Large intestine (tissue), 3 donors: Measurements from ENCODE around the gene TYMP. TPM values are rescaled to one million over a fixed set of nuclear protein-coding genes. Genes with fewer than 3 reads are reported as not detected.

Experiments used
- DNase-seq, 2 donors: peaks; one replicate each; pipeline versions ENCODE4 v3.0.0 to v3.0.0-alpha.2; 2013
- H3K27ac ChIP-seq: one replicate; pipeline ENCODE4 v1.5.1; 2013; ENCODE audit warnings: low read length
- H3K27me3 ChIP-seq: 2 replicates; pipeline ENCODE4 v1.6.1; 2013; ENCODE audit warnings: low read length; ENCODE audit not compliant: control insufficient read depth, insufficient read depth
- H3K36me3 ChIP-seq: 2 replicates; pipeline ENCODE4 v1.6.1; 2013; ENCODE audit warnings: low read length; ENCODE audit not compliant: control insufficient read depth, insufficient read depth
- H3K4me1 ChIP-seq: one replicate; pipeline ENCODE4 v1.6.1; 2013; ENCODE audit warnings: low read length; ENCODE audit not compliant: control insufficient read depth, insufficient read depth
- H3K4me3 ChIP-seq: one replicate; pipeline ENCODE4 v1.5.1; 2013; ENCODE audit warnings: low read length
- H3K9me3 ChIP-seq: one replicate; pipeline ENCODE4 v1.6.1; 2013; ENCODE audit warnings: mild to moderate bottlenecking, low read depth, low read length, moderate library complexity; ENCODE audit not compliant: control insufficient read depth
- WGBS: methylation state at CpG from one replicate; pipeline ENCODE4 v1.1.5; 2013; ENCODE audit warnings: low lambda C conversion rate; ENCODE audit not compliant: insufficient coverage; 5-methylcytosine and 5-hydroxymethylcytosine counted together
- polyA plus RNA-seq: library from polyadenylated mRNA; unstranded; fragments of 120-200 nt; gene quantifications from one replicate; pipeline ENCODE4 v1.2.1, GENCODE V29; 2013

TYMP gene
- polyA plus RNA-seq, 1 donor = 10.5 TPM

- Histone ChIP-seq H3K4me3 (no peak overlapping the region), H3K9me3 (no peaks in the 10 kb centered on the region), H3K27me3 (no peaks in the 10 kb centered on the region), H3K27ac (no peak overlapping the region), H3K4me1 (peaks cover 6% of the 10 kb centered on the region), H3K36me3 (peaks cover 15% of the 10 kb centered on the region)
- no CpG with 5 or more reads among the region's 26 CpGs for WGBS
- DNase-seq = no peak
Measured at GRCh38 chr22:50573491-50574382, 43.9 kb upstream of the TYMP start.

GRCh38 chr22:50572965-50573364 is 43.2 kb upstream of the TYMP start:
- WGBS = no CpG with 5 or more reads among the region's 11 CpGs
- H3K9me3 ChIP-seq = no peaks in the 10 kb centered on the region
- H3K27me3 ChIP-seq = no peaks in the 10 kb centered on the region
- H3K27ac ChIP-seq = no peak overlapping the region
- H3K4me1 ChIP-seq = no peaks in the 10 kb centered on the region
- peaks cover 17% of the 10 kb centered on the region for H3K36me3 ChIP-seq
- DNase-seq = no peak
- no peak overlapping the region for H3K4me3 ChIP-seq

GRCh38 chr22:50571264-50572175 is 41.7 kb upstream of the TYMP start:
- H3K27ac ChIP-seq = no peak overlapping the region
- peaks cover 19% of the 10 kb centered on the region for H3K36me3 ChIP-seq
- no peak overlapping the region for H3K4me3 ChIP-seq
- no peaks in the 10 kb centered on the region for H3K9me3 ChIP-seq
- no peak for DNase-seq
- no peaks in the 10 kb centered on the region for H3K4me1 ChIP-seq
- WGBS = no CpG with 5 or more reads among the region's 26 CpGs
- H3K27me3 ChIP-seq = no peaks in the 10 kb centered on the region

- Histone ChIP-seq H3K36me3 (peaks cover 19% of the 10 kb centered on the region), H3K9me3 (no peaks in the 10 kb centered on the region), H3K4me3 (no peak overlapping the region), H3K27ac (no peak overlapping the region), H3K27me3 (no peaks in the 10 kb centered on the region), H3K4me1 (no peaks in the 10 kb centered on the region)
- no peak for DNase-seq
- no CpG with 5 or more reads among the region's 12 CpGs for WGBS
Measured at GRCh38 chr22:50570861-50571260, 41.0 kb upstream of the TYMP start.

GRCh38 chr22:50569896-50570535 is 40.2 kb upstream of the TYMP start:
- H3K36me3 ChIP-seq = peaks cover 19% of the 10 kb centered on the region
- no peak overlapping the region for H3K27ac ChIP-seq
- H3K9me3 ChIP-seq = no peaks in the 10 kb centered on the region
- H3K27me3 ChIP-seq = no peaks in the 10 kb centered on the region
- H3K4me3 ChIP-seq = no peak overlapping the region
- no peak for DNase-seq
- H3K4me1 ChIP-seq = no peaks in the 10 kb centered on the region
- WGBS = no CpG with 5 or more reads among the region's 13 CpGs

GRCh38 chr22:50569041-50569459 is 39.2 kb upstream of the TYMP start:
- WGBS = no CpG with 5 or more reads among the region's 8 CpGs
- H3K36me3 ChIP-seq = peaks cover 19% of the 10 kb centered on the region
- peak in 1 of 2 donors; percentile 31 for DNase-seq

GRCh38 chr22:50568626-50569025 is 38.8 kb upstream of the TYMP start:
- H3K27me3 ChIP-seq = no peaks in the 10 kb centered on the region
- peaks cover 3% of the 10 kb centered on the region for H3K4me1 ChIP-seq
- no peak overlapping the region for H3K4me3 ChIP-seq
- no CpG with 5 or more reads among the region's 7 CpGs for WGBS
- DNase-seq = peak in 1 of 2 donors; percentile 68
- no peak overlapping the region for H3K27ac ChIP-seq
- H3K9me3 ChIP-seq = no peaks in the 10 kb centered on the region
- H3K36me3 ChIP-seq = peaks cover 19% of the 10 kb centered on the region

More at GRCh38 chr22:50569041-50569459, 39.2 kb upstream of the TYMP start:
- Histone ChIP-seq H3K4me1 (no peaks in the 10 kb centered on the region), H3K27me3 (no peaks in the 10 kb centered on the region), H3K9me3 (no peaks in the 10 kb centered on the region), H3K27ac (no peak overlapping the region), H3K4me3 (no peak overlapping the region)

- Histone ChIP-seq H3K4me3 (no peak overlapping the region), H3K27ac (no peak overlapping the region), H3K27me3 (no peaks in the 10 kb centered on the region), H3K4me1 (peaks cover 6% of the 10 kb centered on the region), H3K36me3 (peaks cover 19% of the 10 kb centered on the region), H3K9me3 (no peaks in the 10 kb centered on the region)
- 100% methylated on average over 3 of the region's 7 CpGs for whole genome bisulfite sequencing
- no peak for DNase-seq
Measured at GRCh38 chr22:50567721-50568252, 38.0 kb upstream of the TYMP start.

GRCh38 chr22:50564289-50564688 is 34.5 kb upstream of the TYMP start:
- H3K4me1 ChIP-seq = peaks cover 6% of the 10 kb centered on the region
- no peak for DNase-seq
- H3K27me3 ChIP-seq = peaks cover 14% of the 10 kb centered on the region
- WGBS = no CpG with 5 or more reads among the region's 11 CpGs
- peaks cover 4% of the 10 kb centered on the region for H3K36me3 ChIP-seq
- H3K9me3 ChIP-seq = no peaks in the 10 kb centered on the region
- no peak overlapping the region for H3K4me3 ChIP-seq
- H3K27ac ChIP-seq = no peak overlapping the region
